Muscle layer of colon (tissue), 2 donors: ENCODE data around the gene PPFIA2.
A peak's percentile ranks its signal among the peaks of the same experiment; 100 is the strongest.

Experiments
- H3K27ac ChIP-seq: one replicate; pipeline ENCODE4 v1.7.0; 2013; ENCODE audit warnings: low read depth, mild to moderate bottlenecking, low read length, moderate library complexity
- H3K27me3 ChIP-seq, 2 donors: one replicate each; pipeline ENCODE4 v1.7.0; 2013; ENCODE audit warnings: low read length in 2 of 2, mild to moderate bottlenecking in 2 of 2; ENCODE audit not compliant: insufficient read depth in 2 of 2, control insufficient read depth in 1 of 2
- H3K36me3 ChIP-seq: one replicate; pipeline ENCODE4 v1.7.0; 2013; ENCODE audit warnings: mild to moderate bottlenecking, low read length; ENCODE audit not compliant: insufficient read depth
- H3K4me1 ChIP-seq: one replicate; pipeline ENCODE4 v1.7.0; 2013; ENCODE audit warnings: mild to moderate bottlenecking, low read length; ENCODE audit not compliant: insufficient read depth
- H3K4me3 ChIP-seq, 2 donors: one replicate each; pipeline ENCODE4 v1.7.0; 2013; ENCODE audit warnings: low read length in 2 of 2, low read depth in 1 of 2, mild to moderate bottlenecking in 1 of 2, moderate library complexity in 1 of 2
- H3K9ac ChIP-seq: one replicate; pipeline ENCODE4 v1.7.0; 2013; ENCODE audit warnings: low read length
- H3K9me3 ChIP-seq: one replicate; pipeline ENCODE4 v1.7.0; 2013; ENCODE audit warnings: mild to moderate bottlenecking, low read length
- donor health status: abdominal sarcoma.
- donor health status: Adenocarcinoma of cecum.

Gene PPFIA2

DNA sequence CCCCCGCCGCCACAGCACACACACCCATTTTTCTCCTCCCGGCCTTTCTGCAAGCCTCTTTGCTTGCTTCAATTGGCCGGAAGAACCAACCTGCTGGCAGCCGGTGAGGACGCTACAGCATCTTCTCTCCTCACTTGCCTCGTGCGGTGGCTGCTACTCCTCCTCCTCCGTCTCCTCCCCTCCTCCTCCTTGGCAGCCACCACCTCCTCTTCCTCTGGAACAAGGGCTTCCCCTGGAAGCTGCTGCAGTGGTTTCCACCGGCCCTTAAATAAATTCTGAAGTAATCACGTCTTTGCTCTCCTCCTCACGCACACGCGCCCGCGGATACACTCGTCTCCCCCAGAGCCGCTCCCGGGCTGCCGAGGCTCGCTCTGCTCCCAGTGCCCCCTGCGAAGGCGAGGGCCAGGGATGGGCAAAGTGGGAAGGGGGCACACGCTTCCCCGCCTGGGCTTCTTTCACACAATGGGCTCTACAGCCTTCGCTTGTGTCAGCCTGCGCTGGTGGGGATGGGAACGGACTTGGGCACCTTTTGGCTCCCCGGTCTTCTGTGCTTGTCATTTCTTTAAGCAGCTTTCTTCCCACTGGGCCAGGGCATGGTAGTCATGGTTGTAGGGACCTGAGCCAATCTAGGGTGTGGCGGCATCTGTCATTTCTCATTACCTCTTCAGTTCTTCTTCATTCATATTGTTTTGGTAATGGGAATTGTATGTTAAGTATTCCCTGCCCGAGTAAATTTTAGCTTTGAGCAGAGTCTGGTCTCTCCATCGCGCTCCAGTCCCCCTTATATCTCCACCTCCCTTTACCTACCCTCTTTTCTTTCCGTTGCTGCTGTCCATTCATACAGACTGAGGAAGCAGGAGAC lies at the start of gene PPFIA2:
PPFIA2 (minus strand) TSS at position 161 of the 862 bp plus-strand sequence.
- H3K9ac ChIP-seq, result no peak within 1 kb of the TSS
- H3K9me3 ChIP-seq, result no peaks in the 10 kb centered on the region
- peak within 1 kb of the TSS; percentile 36 to 58 for H3K4me3 ChIP-seq
- peaks cover 6% of the 10 kb centered on the region for H3K4me1 ChIP-seq
- H3K27me3 ChIP-seq, result peaks cover 4 to 14% of the 10 kb centered on the region in 2 donors
- H3K27ac ChIP-seq, result no peak within 1 kb of the TSS
- no peaks in the 10 kb centered on the region for H3K36me3 ChIP-seq

DNA sequence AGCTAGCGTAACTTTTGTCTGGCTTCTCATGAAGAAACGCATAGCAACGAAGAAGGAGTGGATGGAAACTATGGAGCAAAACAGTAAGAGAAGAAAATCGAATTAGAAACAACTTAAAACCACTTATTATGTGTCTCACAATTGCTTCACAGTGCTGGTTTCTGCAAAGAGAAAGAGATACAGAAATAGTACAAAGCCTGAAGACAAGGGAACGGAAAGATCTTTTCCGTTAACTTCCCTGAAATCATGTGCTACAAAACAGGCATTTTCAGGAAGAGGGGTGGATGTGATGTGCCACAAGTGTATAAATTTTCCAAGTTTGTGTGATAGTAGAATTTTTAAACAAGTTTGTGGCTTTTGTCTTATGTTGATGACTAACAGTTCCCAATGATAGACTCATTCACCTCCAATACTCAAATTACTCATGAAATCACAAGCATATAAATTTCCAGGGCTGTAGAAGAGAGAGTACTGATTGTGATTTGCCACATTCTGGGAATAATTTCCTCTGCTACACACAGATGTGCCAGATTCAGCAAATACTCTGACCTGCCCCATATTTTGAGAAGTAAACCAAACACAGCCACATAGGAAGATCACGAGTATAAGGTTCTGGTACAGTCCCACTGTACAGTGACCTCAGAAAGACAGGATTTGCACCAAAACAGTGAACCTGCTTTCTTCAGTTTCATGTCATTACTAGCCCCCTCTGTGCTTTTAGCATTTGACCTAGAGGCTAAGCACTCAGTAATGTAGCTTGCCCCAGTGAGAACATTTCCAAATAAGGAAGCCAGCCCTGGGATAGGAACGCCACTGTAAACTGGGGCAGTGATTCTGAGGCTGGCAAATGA lies 41.4 kb upstream of the PPFIA2 start:
- Histone ChIP-seq H3K4me1 (no peaks in the 10 kb centered on the region), H3K4me3 (no peak overlapping the region), H3K27ac (no peak overlapping the region), H3K9ac (no peak overlapping the region), H3K27me3 (no peaks in the 10 kb centered on the region), H3K9me3 (no peaks in the 10 kb centered on the region), H3K36me3 (no peaks in the 10 kb centered on the region)

- Histone ChIP-seq H3K27ac (no peak overlapping the region), H3K9ac (no peak overlapping the region), H3K4me3 (no peak overlapping the region), H3K4me1 (no peaks in the 10 kb centered on the region), H3K9me3 (no peaks in the 10 kb centered on the region), H3K27me3 (no peaks in the 10 kb centered on the region), H3K36me3 (no peaks in the 10 kb centered on the region)
Observed at GRCh38 chr12:81798294-81798693, 39.1 kb upstream of the PPFIA2 start.

DNA sequence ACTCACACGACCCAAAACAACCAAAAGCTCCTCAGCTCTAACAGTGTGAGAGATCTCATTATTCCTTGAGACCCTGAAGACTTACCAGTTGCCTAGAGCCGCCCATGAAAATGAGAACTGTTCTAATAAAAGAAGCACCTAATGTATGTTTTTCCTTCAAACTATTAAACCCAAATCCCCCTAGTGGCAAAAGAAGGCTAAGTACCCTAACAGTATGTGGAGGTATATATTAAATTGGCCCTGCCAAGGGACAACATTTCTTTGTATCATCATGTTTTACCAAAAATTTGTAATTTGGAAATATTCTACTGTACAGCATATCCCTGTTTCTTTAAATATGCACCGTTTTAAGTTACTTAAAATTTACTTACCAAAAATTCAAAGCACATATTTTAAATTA lies 38.0 kb upstream of the PPFIA2 start:
- Histone ChIP-seq H3K4me3 (no peak overlapping the region), H3K4me1 (no peaks in the 10 kb centered on the region), H3K9me3 (no peaks in the 10 kb centered on the region), H3K9ac (no peak overlapping the region), H3K27ac (no peak overlapping the region), H3K27me3 (no peaks in the 10 kb centered on the region), H3K36me3 (no peaks in the 10 kb centered on the region)

DNA sequence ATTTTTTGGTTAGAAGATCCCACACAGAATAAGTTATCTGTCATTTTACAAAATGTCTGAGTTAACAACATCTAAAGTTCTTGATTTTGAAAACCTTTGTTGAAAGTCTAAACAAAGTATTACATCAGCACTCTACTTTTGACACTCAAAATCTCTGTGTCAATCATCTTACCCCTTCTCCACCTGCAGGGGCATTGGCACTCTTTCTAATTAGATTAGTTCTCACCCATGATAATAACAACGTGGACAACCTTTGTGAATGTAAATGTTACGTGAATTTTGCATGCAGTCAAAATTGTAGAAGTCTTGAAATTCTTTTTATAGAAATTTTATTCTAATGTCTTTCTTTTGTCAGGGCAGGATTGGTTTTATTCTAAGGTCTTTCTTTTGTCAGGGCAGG lies 33.5 kb upstream of the PPFIA2 start:
- Histone ChIP-seq H3K4me1 (no peaks in the 10 kb centered on the region), H3K9me3 (no peaks in the 10 kb centered on the region), H3K27me3 (no peaks in the 10 kb centered on the region), H3K9ac (no peak overlapping the region), H3K36me3 (no peaks in the 10 kb centered on the region), H3K4me3 (no peak overlapping the region), H3K27ac (no peak overlapping the region)

DNA sequence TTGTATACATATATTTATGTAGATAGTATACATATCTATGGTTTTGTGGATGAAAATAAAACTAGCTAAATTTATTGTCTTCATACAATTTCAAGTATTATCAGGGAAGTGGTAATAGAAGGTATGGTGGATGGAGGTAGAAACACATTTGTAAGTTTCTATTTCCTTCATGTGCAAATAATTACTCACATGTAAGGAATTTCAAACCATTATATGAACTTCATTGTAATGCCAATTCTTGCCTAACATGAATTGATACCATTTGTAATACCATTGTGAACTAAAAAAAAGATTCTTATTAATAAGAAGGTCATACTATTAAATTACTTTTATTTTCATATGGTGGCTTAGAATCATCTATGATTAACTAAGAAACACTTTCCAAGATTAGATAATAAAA lies 20.1 kb upstream of the PPFIA2 start:
- Histone ChIP-seq H3K9ac (no peak overlapping the region), H3K9me3 (no peaks in the 10 kb centered on the region), H3K27ac (no peak overlapping the region)

GRCh38 chr12:81778719-81779118 lies 19.6 kb upstream of the PPFIA2 start:
- H3K9me3 ChIP-seq, result no peaks in the 10 kb centered on the region
- no peaks in the 10 kb centered on the region for H3K4me1 ChIP-seq
- H3K27me3 ChIP-seq, result no peaks in the 10 kb centered on the region
- H3K4me3 ChIP-seq, result no peak overlapping the region
- no peaks in the 10 kb centered on the region for H3K36me3 ChIP-seq
- no peak overlapping the region for H3K9ac ChIP-seq
- H3K27ac ChIP-seq, result no peak overlapping the region

More for the DNA sequence above, 20.1 kb upstream of the PPFIA2 start:
- Histone ChIP-seq H3K27me3 (no peaks in the 10 kb centered on the region), H3K4me1 (no peaks in the 10 kb centered on the region), H3K36me3 (no peaks in the 10 kb centered on the region), H3K4me3 (no peak overlapping the region)

DNA sequence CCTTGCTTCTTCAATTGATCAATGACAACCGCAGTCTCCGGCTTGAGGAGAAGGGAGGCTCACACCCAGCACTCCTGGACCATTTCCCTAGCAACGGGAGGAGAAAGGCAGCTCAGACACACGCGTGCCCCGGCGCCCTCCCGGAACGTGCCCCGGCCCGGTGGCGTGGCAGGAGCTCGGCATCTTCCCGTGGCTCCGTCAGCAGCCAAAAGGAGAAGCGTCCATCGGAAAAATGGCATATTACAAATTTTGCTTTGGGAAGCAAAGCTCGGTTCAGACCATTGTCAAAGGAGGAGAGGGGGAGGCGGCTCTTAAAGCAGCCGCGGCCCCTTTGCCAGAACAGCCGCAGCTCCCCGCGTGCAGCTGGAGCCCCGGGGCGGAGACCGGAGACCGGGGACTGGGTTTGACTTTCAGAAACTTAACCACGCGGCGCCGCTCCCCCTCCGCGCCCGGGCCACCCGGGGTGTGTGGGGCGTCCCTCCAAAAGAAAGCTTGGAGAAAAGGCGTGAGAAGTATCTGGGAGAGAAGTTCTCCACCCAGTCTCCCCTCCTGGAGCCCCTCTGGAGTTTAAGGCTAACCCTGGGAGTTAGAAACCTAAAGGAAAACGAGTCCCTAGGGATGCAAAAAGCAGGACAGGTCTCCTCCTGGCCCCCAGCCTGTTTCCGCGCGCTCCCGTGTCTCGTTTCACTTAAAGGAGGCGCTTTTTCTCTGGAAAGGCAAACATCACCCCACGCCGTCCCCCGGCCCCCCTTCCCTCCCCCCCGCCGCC lies 545 bp downstream of the PPFIA2 start:
- no peaks in the 10 kb centered on the region for H3K9me3 ChIP-seq
- H3K4me3 ChIP-seq, result peak overlapping the region; percentile 34 to 56
- no peak overlapping the region for H3K9ac ChIP-seq
- peaks cover 6% of the 10 kb centered on the region for H3K4me1 ChIP-seq
- H3K27ac ChIP-seq, result no peak overlapping the region
- peaks cover 4 to 14% of the 10 kb centered on the region in 2 donors for H3K27me3 ChIP-seq
- H3K36me3 ChIP-seq, result no peaks in the 10 kb centered on the region

DNA sequence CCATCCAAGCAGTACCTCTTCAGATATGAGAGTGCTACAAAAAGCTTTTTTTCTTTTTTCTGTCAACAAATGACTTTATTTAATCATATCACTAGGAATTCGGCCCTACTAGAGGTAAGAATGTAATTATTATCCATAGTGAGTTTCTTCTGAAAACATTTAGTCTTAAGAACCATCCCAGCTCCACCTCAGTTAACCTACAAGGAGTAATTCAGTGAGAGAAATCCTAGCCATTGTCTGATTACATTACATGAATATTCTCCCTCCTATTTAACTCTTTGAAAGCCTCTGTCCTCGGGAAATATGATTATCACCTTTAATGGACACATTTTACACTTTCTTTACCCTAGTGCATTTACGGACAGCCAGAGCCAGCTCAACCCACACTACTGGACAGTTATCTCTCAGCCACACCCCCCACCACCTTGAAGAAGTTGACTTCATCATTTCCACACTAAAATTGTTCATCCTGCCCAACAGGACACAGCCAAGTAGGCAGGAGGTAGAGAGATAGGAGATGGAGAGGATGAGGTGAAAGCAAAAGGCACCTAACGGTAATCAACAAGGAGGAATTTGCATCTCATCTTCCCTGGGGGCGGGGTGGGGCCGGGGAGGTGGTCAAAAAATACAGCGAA lies 1.3 kb downstream of the PPFIA2 start:
- peaks cover 6% of the 10 kb centered on the region for H3K4me1 ChIP-seq
- H3K36me3 ChIP-seq, result no peaks in the 10 kb centered on the region
- H3K4me3 ChIP-seq, result peak overlapping the region in 1 of 2 donors; percentile 56
- no peak overlapping the region for H3K27ac ChIP-seq
- H3K9me3 ChIP-seq, result no peaks in the 10 kb centered on the region
- peaks cover 4 to 14% of the 10 kb centered on the region in 2 donors for H3K27me3 ChIP-seq
- no peak overlapping the region for H3K9ac ChIP-seq

DNA sequence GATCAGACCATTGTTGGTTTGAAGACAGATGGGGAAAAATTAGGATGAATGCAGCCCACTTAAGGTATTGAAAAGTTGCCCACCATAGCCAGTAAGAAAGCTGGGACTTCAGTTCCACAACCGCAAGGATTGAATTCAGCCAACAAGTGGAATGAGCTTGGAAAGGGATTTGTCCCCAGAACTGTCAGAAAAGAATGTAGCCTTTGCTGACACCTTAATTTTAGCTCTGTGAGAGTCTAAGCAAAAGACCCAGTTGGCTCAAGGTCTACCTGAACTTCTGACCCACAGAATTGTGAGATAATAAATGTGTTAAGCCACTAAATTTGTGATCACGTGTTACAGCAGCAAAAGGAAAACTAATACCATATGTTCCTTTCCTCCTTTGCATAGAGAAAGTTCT lies 29.4 kb downstream of the PPFIA2 start:
- H3K27ac ChIP-seq, result no peak overlapping the region

DNA sequence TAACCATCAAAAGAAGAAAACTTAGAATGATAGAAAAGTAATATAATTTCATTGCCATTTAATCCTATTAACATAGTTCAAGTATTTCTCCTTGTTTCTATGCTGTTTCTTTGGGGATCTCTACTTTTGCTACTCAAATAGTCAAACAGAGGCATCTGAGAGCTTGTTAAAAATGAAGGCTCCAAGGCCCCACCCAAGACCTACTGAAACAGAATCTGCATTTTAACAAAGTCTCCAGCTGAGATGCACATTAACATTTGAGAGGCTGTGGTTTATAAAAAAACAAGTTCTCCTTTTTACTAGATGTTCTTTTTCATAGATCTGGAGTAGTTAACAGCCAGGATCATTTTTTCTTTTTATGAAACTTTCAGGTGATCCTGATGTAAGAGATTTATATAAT lies 31.8 kb downstream of the PPFIA2 start:
- Histone ChIP-seq H3K9ac (no peak overlapping the region), H3K4me3 (no peak overlapping the region), H3K27me3 (no peaks in the 10 kb centered on the region), H3K36me3 (no peaks in the 10 kb centered on the region), H3K4me1 (no peaks in the 10 kb centered on the region), H3K9me3 (no peaks in the 10 kb centered on the region), H3K27ac (no peak overlapping the region)

More for the DNA sequence above, 29.4 kb downstream of the PPFIA2 start:
- H3K9me3 ChIP-seq, result no peaks in the 10 kb centered on the region
- no peaks in the 10 kb centered on the region for H3K27me3 ChIP-seq
- no peaks in the 10 kb centered on the region for H3K36me3 ChIP-seq
- H3K4me3 ChIP-seq, result no peak overlapping the region
- H3K9ac ChIP-seq, result no peak overlapping the region
- H3K4me1 ChIP-seq, result no peaks in the 10 kb centered on the region
